CD4-positive, CD25-positive, alpha-beta regulatory T cell (primary cell): ENCODE data around the gene CTSV. TPM values are rescaled to one million over a fixed set of nuclear protein-coding genes. Genes with fewer than 3 reads are reported as not detected.
"Not testable (repeated sequence)": the region's sequence is repeated elsewhere in the genome, so short reads cannot be mapped to it uniquely, and the experiment has no call there.

Source experiments
- ATAC-seq, 2 donors: fragments of 150-1000 bp; cut with Tn5 transposase; one replicate each; pipeline ENCODE4 v1.10.0; 2021; ENCODE audit warnings: low read depth in 2 of 2, moderate number of reproducible peaks in 2 of 2, moderate library complexity in 1 of 2
- DNase-seq, 3 donors: peaks; one replicate each; pipeline versions ENCODE4 v3.0.0 to v3.0.0-alpha.2; 2012 to 2022; ENCODE audit warnings: mixed read lengths in 1 of 3
- H3K27ac ChIP-seq: one replicate; pipeline ENCODE4 v1.7.0; 2013; ENCODE audit warnings: mild to moderate bottlenecking, low read length; ENCODE audit not compliant: insufficient read depth, poor library complexity, severe bottlenecking
- H3K27me3 ChIP-seq: one replicate; pipeline ENCODE4 v1.7.0; 2013; ENCODE audit warnings: low read length; ENCODE audit not compliant: control insufficient read depth, insufficient read depth
- H3K36me3 ChIP-seq: one replicate; pipeline ENCODE4 v1.7.0; 2013; ENCODE audit warnings: mild to moderate bottlenecking, low read length, moderate library complexity; ENCODE audit not compliant: control insufficient read depth, insufficient read depth
- H3K4me1 ChIP-seq: 2 replicates; pipeline ENCODE4 v1.7.0; 2013; ENCODE audit warnings: mild to moderate bottlenecking, low read length; ENCODE audit not compliant: insufficient read depth, control insufficient read depth, poor library complexity, severe bottlenecking
- H3K4me3 ChIP-seq: one replicate; pipeline ENCODE4 v1.7.0; 2013; ENCODE audit warnings: low read depth, mild to moderate bottlenecking, low read length, moderate library complexity
- H3K9me3 ChIP-seq, 2 experiments: 1 replicate in 1 of 2; 2 replicates in 1 of 2; pipeline ENCODE4 v1.7.0; 2013; ENCODE audit warnings: low read length in 2 of 2, mild to moderate bottlenecking in 1 of 2, moderate library complexity in 1 of 2; ENCODE audit not compliant: control insufficient read depth in 2 of 2
- H3K27ac Mint-ChIP-seq, 3 donors: one replicate each; pipeline ENCODE4 v1.8.0; 2020 to 2022; ENCODE audit warnings: mild to moderate bottlenecking in 3 of 3, mixed read lengths in 3 of 3, moderate library complexity in 2 of 3
- H3K27me3 Mint-ChIP-seq: one replicate; pipeline ENCODE4 v1.8.0; 2022; ENCODE audit warnings: mild to moderate bottlenecking, mixed read lengths
- H3K36me3 Mint-ChIP-seq: one replicate; pipeline ENCODE4 v1.8.0; 2020; ENCODE audit warnings: mixed read lengths
- H3K4me1 Mint-ChIP-seq, 4 donors: one replicate each; pipeline ENCODE4 v1.8.0; 2020 to 2022; ENCODE audit warnings: mixed read lengths in 4 of 4, mild to moderate bottlenecking in 1 of 4
- H3K4me3 Mint-ChIP-seq, 4 donors: one replicate each; pipeline ENCODE4 v1.8.0; 2020 to 2022; ENCODE audit warnings: mild to moderate bottlenecking in 4 of 4, mixed read lengths in 4 of 4, moderate library complexity in 3 of 4
- H3K9me3 Mint-ChIP-seq, 7 donors: one replicate each; pipeline ENCODE4 v1.8.0; 2020 to 2022; ENCODE audit warnings: mixed read lengths in 7 of 7, mild to moderate bottlenecking in 3 of 7, moderate library complexity in 2 of 7
- polyA plus RNA-seq, 4 donors: library from polyadenylated mRNA; unstranded; fragments of 300-500 nt; fragmentation: Illumina TruSeq; gene quantifications; one replicate each; pipeline ENCODE4 v1.2.3, GENCODE V29; 2021
- total RNA-seq: library from RNA; stranded (reverse); gene quantifications from one replicate; pipeline ENCODE4 v1.2.3, GENCODE V29; 2022

CTSV gene
- total and polyA plus RNA-seq, 5 donors from 2014 or later = 0.10 to 0.17 TPM; not detected in 3

DNA sequence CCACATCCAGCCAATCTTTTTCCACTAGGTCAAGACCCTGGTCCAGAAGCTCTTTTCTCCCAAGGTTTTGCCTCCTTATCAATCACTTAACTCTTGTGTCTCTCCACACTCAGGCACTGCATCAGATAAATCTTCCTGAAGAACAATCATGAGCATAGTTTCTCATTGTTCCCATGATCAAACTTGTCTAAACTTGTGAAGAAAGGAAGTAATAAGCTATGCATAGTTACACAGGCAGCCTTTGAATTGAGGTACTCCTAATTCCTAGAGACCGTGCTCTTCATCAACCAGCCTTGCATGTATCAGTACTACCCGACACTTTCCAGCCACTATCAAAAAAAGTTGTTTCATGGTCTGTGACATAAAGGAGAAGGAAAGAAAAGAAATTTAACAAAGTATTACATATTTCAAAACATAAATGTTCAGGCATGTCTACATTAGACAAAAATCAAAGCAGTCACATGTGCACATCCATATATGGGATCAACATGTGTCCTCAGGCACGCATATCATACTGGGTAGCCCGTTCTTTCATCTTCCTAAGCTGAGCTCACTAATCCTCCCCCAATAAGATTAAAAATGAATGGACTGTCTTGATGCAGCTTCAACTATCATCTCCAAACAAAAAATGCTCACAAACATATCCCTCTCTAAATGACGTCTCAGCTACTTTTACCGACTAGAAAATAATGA lies 41.8 kb downstream of the CTSV start:
- not testable (repeated sequence) for H3K27me3 Mint-ChIP-seq, H3K27me3 ChIP-seq, H3K36me3 ChIP-seq, H3K27ac Mint-ChIP-seq, H3K27ac ChIP-seq, H3K4me1 ChIP-seq, DNase-seq, H3K9me3 ChIP-seq, ATAC-seq, H3K4me3 ChIP-seq, H3K9me3 Mint-ChIP-seq, H3K36me3 Mint-ChIP-seq
- Mint-ChIP-seq H3K4me3 (peak overlapping the region in 1 of 4 donors; percentile 15), H3K4me1 (peaks cover 18 to 55% (median 22%) of the 10 kb centered on the region in 4 donors)

DNA sequence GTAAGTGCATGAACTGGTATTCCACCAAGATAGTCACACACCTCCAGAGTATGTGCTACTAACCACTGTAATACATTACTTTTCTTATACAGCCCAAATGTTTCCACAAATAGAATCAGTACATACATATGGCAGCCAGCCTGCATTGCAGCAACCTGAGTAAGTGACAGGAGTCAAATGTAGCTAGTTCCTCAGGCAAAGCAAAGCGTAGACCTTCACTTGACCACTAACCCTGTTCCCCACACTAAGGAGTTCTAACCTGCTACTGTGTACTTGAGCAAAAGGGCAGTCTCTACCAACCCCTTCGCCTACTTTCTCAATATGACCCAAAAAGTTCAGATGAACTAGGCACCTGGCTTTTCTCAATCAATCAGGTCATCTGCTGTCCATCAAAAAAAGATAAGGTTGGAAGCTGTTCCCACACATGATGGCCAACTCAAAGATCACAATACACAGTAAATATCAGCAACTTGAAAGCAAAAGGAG lies 44.4 kb downstream of the CTSV start:
- not testable (repeated sequence) for DNase-seq, H3K4me3 Mint-ChIP-seq, H3K27me3 Mint-ChIP-seq, H3K4me1 ChIP-seq, ATAC-seq, H3K27me3 ChIP-seq, H3K27ac Mint-ChIP-seq, H3K9me3 ChIP-seq, H3K4me3 ChIP-seq, H3K9me3 Mint-ChIP-seq, H3K36me3 ChIP-seq, H3K27ac ChIP-seq, H3K36me3 Mint-ChIP-seq
- H3K4me1 Mint-ChIP-seq = peaks cover 8 to 51% (median 14%) of the 10 kb centered on the region in 4 donors

DNA sequence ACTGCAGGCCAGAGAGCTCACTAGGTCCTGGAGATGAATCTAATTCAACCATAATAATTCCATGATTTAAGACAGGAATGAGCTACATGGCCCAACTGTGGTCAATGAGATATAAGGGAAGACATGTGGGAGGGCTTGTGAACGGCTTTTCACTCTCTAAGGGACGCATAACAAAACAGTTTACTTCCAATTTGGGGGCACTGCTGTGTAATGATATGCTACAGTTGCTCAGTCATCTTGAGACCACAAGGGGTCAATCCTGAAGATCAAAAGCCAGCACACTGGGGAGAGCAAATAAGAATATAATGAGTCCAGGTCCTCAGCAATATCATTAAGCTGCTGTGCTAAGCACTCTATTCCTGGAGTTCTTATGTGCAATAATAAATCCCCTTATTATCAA lies 46.6 kb downstream of the CTSV start:
- not testable (repeated sequence) for H3K4me3 ChIP-seq, H3K27ac Mint-ChIP-seq, H3K9me3 ChIP-seq, H3K27ac ChIP-seq, ATAC-seq, H3K4me3 Mint-ChIP-seq, DNase-seq, H3K36me3 Mint-ChIP-seq, H3K36me3 ChIP-seq, H3K9me3 Mint-ChIP-seq, H3K27me3 Mint-ChIP-seq, H3K27me3 ChIP-seq, H3K4me1 ChIP-seq
- H3K4me1 Mint-ChIP-seq = peaks cover 9 to 52% (median 16%) of the 10 kb centered on the region in 4 donors

DNA sequence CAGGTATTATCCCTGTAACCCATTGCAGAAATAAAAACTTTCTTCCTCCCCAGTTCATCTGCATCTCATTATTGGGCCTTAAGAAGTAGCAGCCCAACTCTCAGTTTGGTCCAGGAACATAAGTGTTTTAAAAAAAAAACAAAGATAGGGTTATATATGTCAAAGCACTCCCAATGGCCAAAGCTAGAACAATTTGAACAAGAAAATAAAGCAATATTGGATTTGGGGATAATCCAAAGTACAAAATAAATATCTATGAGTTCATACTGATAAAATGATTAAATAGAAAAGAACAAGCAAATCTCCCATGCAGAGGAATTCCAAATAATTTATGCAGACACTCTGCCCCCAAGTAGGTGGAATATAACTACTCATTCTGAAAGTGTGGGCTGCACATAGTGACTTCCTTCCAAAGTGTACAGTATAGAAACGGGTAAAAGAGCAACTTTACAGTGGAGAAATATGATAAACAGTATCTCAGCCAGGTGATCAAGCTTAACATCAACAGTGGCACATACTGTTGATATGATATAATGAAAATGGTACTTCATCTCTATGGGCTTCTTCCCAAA lies 49.1 kb downstream of the CTSV start:
- not testable (repeated sequence) for ATAC-seq

DNA sequence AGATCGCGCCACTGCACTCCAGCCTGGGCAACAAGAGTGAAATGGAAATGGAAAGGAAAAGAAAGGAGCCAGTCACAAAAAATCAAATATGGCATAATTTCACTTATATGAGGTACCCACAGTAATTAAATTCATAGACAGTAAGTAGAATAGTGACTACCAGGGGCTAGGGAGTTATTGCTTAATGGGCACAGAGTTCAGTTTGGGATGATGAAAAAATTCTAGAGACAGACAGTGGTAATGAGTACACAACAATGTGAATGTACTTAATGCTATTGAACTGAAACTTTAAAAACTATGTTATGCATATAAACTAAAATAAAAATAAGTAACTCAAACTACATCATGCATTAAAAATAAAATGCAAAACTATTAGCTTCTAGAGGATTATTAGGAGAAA lies 54.1 kb downstream of the CTSV start:
- DNase-seq, H3K36me3 Mint-ChIP-seq, H3K4me3 ChIP-seq, H3K27ac ChIP-seq, H3K36me3 ChIP-seq, H3K4me3 Mint-ChIP-seq, H3K9me3 ChIP-seq, H3K27ac Mint-ChIP-seq, ATAC-seq, H3K4me1 ChIP-seq, H3K27me3 Mint-ChIP-seq, H3K27me3 ChIP-seq, H3K9me3 Mint-ChIP-seq: not testable (repeated sequence)
- peaks cover 5 to 31% (median 14%) of the 10 kb centered on the region in 4 donors for H3K4me1 Mint-ChIP-seq

More for the DNA sequence above, 49.1 kb downstream of the CTSV start:
- H3K4me3 Mint-ChIP-seq, H3K4me1 ChIP-seq, H3K27me3 ChIP-seq, H3K36me3 Mint-ChIP-seq, H3K36me3 ChIP-seq, H3K27me3 Mint-ChIP-seq, H3K4me3 ChIP-seq, H3K9me3 ChIP-seq, H3K9me3 Mint-ChIP-seq, H3K27ac ChIP-seq: not testable (repeated sequence)
- DNase-seq = peak in 1 of 3 donors; percentile 11
- peak overlapping the region in 2 of 3 donors; percentile 0 to 1 for H3K27ac Mint-ChIP-seq
- H3K4me1 Mint-ChIP-seq = peaks cover 9 to 46% (median 21%) of the 10 kb centered on the region in 4 donors

DNA sequence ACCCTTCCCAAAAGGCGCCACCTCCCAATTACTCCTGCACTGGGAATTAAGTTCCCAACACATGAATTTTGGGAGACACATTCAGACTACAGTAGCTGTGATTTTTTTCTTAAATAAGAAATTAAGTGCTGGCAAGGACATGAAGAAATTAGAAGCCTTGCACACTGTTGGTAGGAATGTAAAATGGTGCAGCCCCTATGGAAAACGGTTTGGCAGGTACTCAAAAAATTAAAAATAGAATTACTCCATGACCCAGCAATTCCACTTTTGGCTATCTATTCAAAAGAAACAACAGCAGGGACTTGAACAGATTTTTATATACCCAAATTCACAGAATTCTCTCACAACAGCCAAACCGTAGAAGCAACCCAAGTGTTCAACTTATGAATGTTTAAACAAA lies 54.8 kb downstream of the CTSV start:
- not testable (repeated sequence) for H3K27me3 ChIP-seq, H3K4me1 ChIP-seq, H3K36me3 Mint-ChIP-seq, H3K9me3 Mint-ChIP-seq, H3K4me3 Mint-ChIP-seq, DNase-seq, H3K27ac ChIP-seq, ATAC-seq, H3K27me3 Mint-ChIP-seq, H3K4me3 ChIP-seq, H3K27ac Mint-ChIP-seq, H3K9me3 ChIP-seq, H3K36me3 ChIP-seq
- peaks cover 0 to 28% (median 11%) of the 10 kb centered on the region in 4 donors for H3K4me1 Mint-ChIP-seq

DNA sequence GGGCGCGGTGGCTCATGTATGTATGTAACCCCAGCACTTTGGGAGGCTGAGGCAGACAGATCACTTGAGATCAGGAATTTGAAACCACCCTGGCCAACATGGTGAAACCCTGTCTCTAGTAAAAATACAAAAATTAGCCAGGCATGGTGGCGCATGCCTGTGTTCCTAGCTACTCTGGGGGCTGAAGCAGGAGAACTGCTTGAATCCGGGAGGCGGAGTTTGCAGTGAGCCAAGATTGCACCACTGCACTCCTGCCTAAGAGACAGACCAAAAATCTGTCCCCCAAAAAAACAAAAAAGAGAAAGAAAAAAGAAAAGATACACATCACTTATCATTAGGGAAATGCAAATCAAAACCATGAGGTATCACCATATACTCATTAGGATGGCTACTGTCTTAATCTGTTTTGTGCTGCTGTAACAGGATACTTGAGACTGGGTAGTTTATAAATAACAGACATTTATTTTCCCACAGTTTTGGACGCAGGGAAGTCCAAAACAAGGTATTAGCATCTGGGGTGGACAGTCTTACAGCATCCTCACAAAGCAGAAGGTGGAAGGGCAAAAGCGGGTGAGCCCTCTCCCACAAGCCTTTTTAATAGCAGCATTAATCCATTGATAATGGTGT lies 55.3 kb downstream of the CTSV start:
- not testable (repeated sequence) for H3K27ac ChIP-seq, ATAC-seq, H3K36me3 Mint-ChIP-seq, H3K4me3 Mint-ChIP-seq, H3K9me3 Mint-ChIP-seq, H3K4me3 ChIP-seq, H3K4me1 ChIP-seq, H3K9me3 ChIP-seq, DNase-seq, H3K36me3 ChIP-seq, H3K27me3 Mint-ChIP-seq, H3K27me3 ChIP-seq, H3K27ac Mint-ChIP-seq
- peaks cover 0 to 28% (median 11%) of the 10 kb centered on the region in 4 donors for H3K4me1 Mint-ChIP-seq
